K562 (cell line): ENCODE data around the gene ANO1. TPM values are rescaled to one million over a fixed set of nuclear protein-coding genes. Genes with fewer than 3 reads are reported as not detected.

Experiments used
- BMI1 ChIP-seq: fragments of 150-350 bp; IDR thresholded peaks from 2 replicates; pipeline ENCODE4 v1.6.1; 2014; ENCODE audit warnings: low read length
- C11orf30 ChIP-seq: fragments of 450-650 bp; IDR thresholded peaks from 2 replicates; pipeline ENCODE4 v1.6.1; 2016; ENCODE audit warnings: low read depth, mild to moderate bottlenecking
- HEY1 ChIP-seq: fragments of 250-450 bp; sonication (Bioruptor Pico); IDR thresholded peaks from 2 replicates; pipeline ENCODE4 v1.5.0; 2020; ENCODE audit warnings: mild to moderate bottlenecking, moderate library complexity, borderline replicate concordance
- NFIX ChIP-seq: fragments of 250-450 bp; sonication (Bioruptor Pico); IDR thresholded peaks from 2 replicates; pipeline ENCODE4 v1.4.0; 2020; ENCODE audit warnings: low read depth, mild to moderate bottlenecking, moderate library complexity
- RAD21 ChIP-seq, 2 experiments: fragments of 250-450 bp in 1 of 2; fragments of 450-650 bp in 1 of 2; sonication (Bioruptor Pico) in 1 of 2; formaldehyde crosslinking in 1 of 2; IDR thresholded peaks in 1 of 2; conservative IDR thresholded peaks in 1 of 2; 2 replicates each; pipeline versions ENCODE4 v1.4.0 to v1.8.0; 2020 to 2022; ENCODE audit warnings: mild to moderate bottlenecking in 2 of 2, moderate library complexity in 1 of 2
- SRSF7 ChIP-seq: fragments of 200-400 bp; formaldehyde crosslinking; optimal IDR thresholded peaks from 2 replicates; pipeline ENCODE3; 2017; ENCODE audit warnings: mild to moderate bottlenecking, low read depth, low read length
- YBX1 ChIP-seq: fragments of 450-650 bp; IDR thresholded peaks from 2 replicates; pipeline ENCODE4 v1.7.1; 2016; ENCODE audit warnings: mild to moderate bottlenecking
- polyA plus RNA-seq, 8 experiments: library from polyadenylated mRNA; depleted of rRNA in 4 of 8; stranded (reverse) in 5 of 8; unstranded in 3 of 8; fragments of >200 nt; fragmentation: Nextera tagmentation in 2 of 8; fragmentation: Illumina TruSeq in 1 of 8; extraction: Ambion mirVana in 2 of 8; extraction: Trizol in 1 of 8; gene quantifications; 2 replicates each; pipeline versions ENCODE4 v1.2.1 to v1.2.3, GENCODE V29; 2011 to 2014; ENCODE audit warnings: inconsistent platforms in 1 of 8, missing spikeins in 1 of 8
- total RNA-seq, 7 experiments: library from RNA; depleted of rRNA in 6 of 7; stranded (reverse); fragments of >200 nt in 6 of 7; fragmentation: Illumina TruSeq in 2 of 7; extraction: Trizol in 2 of 7; gene quantifications; 2 replicates each; pipeline versions ENCODE4 v1.2.1 to v1.2.3, GENCODE V29; 2011 to 2021; ENCODE audit warnings: low replicate concordance in 1 of 7
- TF ChIP-seq, protein P1 (sequence below): sonication (generic); formaldehyde crosslinking; IDR thresholded peaks from 2 replicates; pipeline ENCODE4 v1.8.0; 2022; ENCODE audit warnings: mild to moderate bottlenecking, missing genetic modification reagents
- TF ChIP-seq, protein P2 (sequence below), 2 experiments: fragments of 450-650 bp; formaldehyde crosslinking in 1 of 2; IDR thresholded peaks; 2 replicates each; pipeline versions ENCODE4 v1.4.0 to v1.6.1; 2014 to 2020; ENCODE audit warnings: mild to moderate bottlenecking in 2 of 2, borderline replicate concordance in 1 of 2, low read depth in 1 of 2
- TF ChIP-seq, protein P3 (sequence below): fragments of 250-450 bp; sonication (Bioruptor Pico); IDR thresholded peaks from 2 replicates; pipeline ENCODE4 v1.4.0; 2020

ANO1 gene
- total and polyA plus RNA-seq, 9 of the 15 experiments (the other 6 are each of a cell fraction or from before 2014, with no cell fraction given) = not detected

DNA sequence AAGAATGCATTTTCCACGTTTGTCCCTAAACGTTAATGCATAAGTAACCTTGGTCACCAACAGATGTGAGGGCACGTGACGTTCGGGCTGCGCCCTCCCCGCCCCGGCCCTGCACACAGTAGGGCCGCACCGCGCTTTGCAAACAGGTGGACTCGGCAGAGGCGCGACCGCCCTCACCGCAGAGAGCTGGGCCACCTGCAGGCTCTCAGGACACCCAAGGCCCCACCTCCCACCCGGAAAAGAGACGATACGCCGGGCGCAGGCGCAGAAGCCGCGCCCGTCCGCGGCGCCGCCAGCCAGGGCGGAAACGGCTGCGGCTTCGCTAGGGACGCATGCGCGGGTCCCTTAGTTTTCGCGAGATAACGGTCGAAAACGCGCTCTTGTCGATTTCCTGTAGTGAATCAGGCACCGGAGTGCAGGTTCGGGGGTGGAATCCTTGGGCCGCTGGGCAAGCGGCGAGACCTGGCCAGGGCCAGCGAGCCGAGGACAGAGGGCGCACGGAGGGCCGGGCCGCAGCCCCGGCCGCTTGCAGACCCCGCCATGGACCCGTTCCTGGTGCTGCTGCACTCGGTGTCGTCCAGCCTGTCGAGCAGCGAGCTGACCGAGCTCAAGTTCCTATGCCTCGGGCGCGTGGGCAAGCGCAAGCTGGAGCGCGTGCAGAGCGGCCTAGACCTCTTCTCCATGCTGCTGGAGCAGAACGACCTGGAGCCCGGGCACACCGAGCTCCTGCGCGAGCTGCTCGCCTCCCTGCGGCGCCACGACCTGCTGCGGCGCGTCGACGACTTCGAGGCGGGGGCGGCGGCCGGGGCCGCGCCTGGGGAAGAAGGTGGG, 125.0 kb downstream of the ANO1 start, which contains the start of gene FADD (continued):
- TF ChIP-seq SRSF7 (no peak), BMI1 (no peak), RAD21 (CRISPR knock-in tag; conservative IDR thresholded peaks at IDR 0.05 in 1 of 2, IDR thresholded peaks at IDR 0.05 in 1 of 2) (no peak), HEY1 (CRISPR knock-in tag) (peak; percentile 70; the same call in 1 of the 2 replicates), YBX1 (no peak), NFIX (CRISPR knock-in tag) (no peak), C11orf30 (no peak)
- TF ChIP-seq, protein P1, sequence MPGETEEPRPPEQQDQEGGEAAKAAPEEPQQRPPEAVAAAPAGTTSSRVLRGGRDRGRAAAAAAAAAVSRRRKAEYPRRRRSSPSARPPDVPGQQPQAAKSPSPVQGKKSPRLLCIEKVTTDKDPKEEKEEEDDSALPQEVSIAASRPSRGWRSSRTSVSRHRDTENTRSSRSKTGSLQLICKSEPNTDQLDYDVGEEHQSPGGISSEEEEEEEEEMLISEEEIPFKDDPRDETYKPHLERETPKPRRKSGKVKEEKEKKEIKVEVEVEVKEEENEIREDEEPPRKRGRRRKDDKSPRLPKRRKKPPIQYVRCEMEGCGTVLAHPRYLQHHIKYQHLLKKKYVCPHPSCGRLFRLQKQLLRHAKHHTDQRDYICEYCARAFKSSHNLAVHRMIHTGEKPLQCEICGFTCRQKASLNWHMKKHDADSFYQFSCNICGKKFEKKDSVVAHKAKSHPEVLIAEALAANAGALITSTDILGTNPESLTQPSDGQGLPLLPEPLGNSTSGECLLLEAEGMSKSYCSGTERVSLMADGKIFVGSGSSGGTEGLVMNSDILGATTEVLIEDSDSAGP = no peak
- TF ChIP-seq, protein P2, sequence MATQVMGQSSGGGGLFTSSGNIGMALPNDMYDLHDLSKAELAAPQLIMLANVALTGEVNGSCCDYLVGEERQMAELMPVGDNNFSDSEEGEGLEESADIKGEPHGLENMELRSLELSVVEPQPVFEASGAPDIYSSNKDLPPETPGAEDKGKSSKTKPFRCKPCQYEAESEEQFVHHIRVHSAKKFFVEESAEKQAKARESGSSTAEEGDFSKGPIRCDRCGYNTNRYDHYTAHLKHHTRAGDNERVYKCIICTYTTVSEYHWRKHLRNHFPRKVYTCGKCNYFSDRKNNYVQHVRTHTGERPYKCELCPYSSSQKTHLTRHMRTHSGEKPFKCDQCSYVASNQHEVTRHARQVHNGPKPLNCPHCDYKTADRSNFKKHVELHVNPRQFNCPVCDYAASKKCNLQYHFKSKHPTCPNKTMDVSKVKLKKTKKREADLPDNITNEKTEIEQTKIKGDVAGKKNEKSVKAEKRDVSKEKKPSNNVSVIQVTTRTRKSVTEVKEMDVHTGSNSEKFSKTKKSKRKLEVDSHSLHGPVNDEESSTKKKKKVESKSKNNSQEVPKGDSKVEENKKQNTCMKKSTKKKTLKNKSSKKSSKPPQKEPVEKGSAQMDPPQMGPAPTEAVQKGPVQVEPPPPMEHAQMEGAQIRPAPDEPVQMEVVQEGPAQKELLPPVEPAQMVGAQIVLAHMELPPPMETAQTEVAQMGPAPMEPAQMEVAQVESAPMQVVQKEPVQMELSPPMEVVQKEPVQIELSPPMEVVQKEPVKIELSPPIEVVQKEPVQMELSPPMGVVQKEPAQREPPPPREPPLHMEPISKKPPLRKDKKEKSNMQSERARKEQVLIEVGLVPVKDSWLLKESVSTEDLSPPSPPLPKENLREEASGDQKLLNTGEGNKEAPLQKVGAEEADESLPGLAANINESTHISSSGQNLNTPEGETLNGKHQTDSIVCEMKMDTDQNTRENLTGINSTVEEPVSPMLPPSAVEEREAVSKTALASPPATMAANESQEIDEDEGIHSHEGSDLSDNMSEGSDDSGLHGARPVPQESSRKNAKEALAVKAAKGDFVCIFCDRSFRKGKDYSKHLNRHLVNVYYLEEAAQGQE (IDR thresholded peaks at IDR 0.05; ENCODE audit: borderline replicate concordance) = no peak
- TF ChIP-seq, protein P2 (CRISPR knock-in tag; IDR thresholded peaks at IDR 0.05; ENCODE audit: low read depth) = no peak
- TF ChIP-seq, protein P3, sequence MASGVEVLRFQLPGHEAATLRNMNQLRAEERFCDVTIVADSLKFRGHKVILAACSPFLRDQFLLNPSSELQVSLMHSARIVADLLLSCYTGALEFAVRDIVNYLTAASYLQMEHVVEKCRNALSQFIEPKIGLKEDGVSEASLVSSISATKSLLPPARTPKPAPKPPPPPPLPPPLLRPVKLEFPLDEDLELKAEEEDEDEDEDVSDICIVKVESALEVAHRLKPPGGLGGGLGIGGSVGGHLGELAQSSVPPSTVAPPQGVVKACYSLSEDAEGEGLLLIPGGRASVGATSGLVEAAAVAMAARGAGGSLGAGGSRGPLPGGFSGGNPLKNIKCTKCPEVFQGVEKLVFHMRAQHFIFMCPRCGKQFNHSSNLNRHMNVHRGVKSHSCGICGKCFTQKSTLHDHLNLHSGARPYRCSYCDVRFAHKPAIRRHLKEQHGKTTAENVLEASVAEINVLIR = no peak
